Stomach (tissue), 4 donors: ENCODE data around the gene GLRX2.

ENCODE experiments used
- EP300 ChIP-seq: sonication (generic); formaldehyde crosslinking; IDR thresholded peaks from one replicate; pipeline ENCODE4 v1.6.1; 2017; ENCODE audit warnings: antibody characterized with exemption
- TF ChIP-seq, protein P1 (sequence below), 7 experiments: fragments of 450-650 bp in 4 of 7; fragments of 200-600 bp in 3 of 7; sonication (generic) in 3 of 7; IDR thresholded peaks; one replicate each; pipeline ENCODE4 v1.5.1; 2016 to 2019; ENCODE audit warnings: antibody characterized with exemption in 7 of 7, control low read depth in 2 of 7, mild to moderate bottlenecking in 1 of 7

- TF ChIP-seq, protein P1, sequence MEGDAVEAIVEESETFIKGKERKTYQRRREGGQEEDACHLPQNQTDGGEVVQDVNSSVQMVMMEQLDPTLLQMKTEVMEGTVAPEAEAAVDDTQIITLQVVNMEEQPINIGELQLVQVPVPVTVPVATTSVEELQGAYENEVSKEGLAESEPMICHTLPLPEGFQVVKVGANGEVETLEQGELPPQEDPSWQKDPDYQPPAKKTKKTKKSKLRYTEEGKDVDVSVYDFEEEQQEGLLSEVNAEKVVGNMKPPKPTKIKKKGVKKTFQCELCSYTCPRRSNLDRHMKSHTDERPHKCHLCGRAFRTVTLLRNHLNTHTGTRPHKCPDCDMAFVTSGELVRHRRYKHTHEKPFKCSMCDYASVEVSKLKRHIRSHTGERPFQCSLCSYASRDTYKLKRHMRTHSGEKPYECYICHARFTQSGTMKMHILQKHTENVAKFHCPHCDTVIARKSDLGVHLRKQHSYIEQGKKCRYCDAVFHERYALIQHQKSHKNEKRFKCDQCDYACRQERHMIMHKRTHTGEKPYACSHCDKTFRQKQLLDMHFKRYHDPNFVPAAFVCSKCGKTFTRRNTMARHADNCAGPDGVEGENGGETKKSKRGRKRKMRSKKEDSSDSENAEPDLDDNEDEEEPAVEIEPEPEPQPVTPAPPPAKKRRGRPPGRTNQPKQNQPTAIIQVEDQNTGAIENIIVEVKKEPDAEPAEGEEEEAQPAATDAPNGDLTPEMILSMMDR (IDR thresholded peaks at IDR 0.05) = no peak
- TF ChIP-seq EP300 = no peak
Observed at GRCh38 chr1:193079187-193079586, 26.0 kb downstream of the GLRX2 start.
